HUES48 (cell line): ENCODE measurements around the gene TXLNB.

Experiments
- H3K27ac ChIP-seq: one replicate; pipeline ENCODE4 v1.7.0; 2013; ENCODE audit warnings: low read depth, low read length, inconsistent platforms
- H3K27me3 ChIP-seq: 2 replicates; pipeline ENCODE4 v1.6.1; 2013; ENCODE audit warnings: mild to moderate bottlenecking, low read length; ENCODE audit not compliant: control insufficient read depth, insufficient read depth
- H3K36me3 ChIP-seq: 2 replicates; pipeline ENCODE4 v1.6.1; 2013; ENCODE audit warnings: low read length; ENCODE audit not compliant: control insufficient read depth, insufficient read depth
- H3K4me1 ChIP-seq: 2 replicates; pipeline ENCODE4 v1.6.1; 2013; ENCODE audit warnings: mild to moderate bottlenecking, low read length; ENCODE audit not compliant: control insufficient read depth, insufficient read depth
- H3K4me3 ChIP-seq: 2 replicates; pipeline ENCODE4 v1.5.1; 2013; ENCODE audit warnings: mild to moderate bottlenecking, low read depth, low read length
- H3K9ac ChIP-seq: 2 replicates; pipeline ENCODE4 v1.6.1; 2013; ENCODE audit warnings: mild to moderate bottlenecking, low read depth, low read length, moderate library complexity
- H3K9me3 ChIP-seq: 2 replicates; pipeline ENCODE4 v1.6.1; 2013; ENCODE audit warnings: low read length; ENCODE audit not compliant: control insufficient read depth, insufficient read depth

Gene TXLNB

DNA sequence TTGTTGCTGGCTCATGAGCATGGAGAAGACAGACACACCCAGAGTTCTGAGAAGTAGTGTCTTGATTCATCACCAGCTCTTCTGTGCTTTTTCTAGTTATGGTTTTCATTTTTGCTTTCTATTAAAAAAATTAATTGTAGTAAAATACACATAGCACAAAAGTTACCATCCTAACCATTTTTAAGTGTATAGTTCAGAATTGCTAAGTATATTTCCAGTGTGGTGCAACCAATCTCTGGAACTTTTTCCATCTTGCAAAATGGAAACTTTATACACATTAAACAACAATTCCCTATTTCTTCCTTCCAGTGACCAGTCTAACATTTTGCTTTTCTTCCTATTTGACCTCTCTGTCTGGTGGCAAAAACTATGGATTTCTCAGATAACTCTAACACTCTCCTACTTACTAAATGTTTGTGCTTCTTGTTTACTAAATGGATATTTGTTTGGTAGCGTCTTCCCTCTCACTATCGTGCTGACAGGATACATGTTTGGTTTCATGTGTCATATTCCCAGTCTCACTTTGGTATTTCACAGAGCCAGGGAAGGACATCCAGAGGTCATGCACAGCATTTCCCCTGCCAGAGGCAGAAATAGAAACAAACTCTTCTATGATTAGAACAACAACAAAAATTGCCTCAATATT, 40.6 kb downstream of the TXLNB start:
- Histone ChIP-seq H3K27me3 (no peaks in the 10 kb centered on the region), H3K4me1 (no peaks in the 10 kb centered on the region), H3K36me3 (no peaks in the 10 kb centered on the region), H3K4me3 (no peak overlapping the region), H3K9me3 (no peaks in the 10 kb centered on the region), H3K27ac (no peak overlapping the region), H3K9ac (no peak overlapping the region)

- Histone ChIP-seq H3K4me1 (no peaks in the 10 kb centered on the region), H3K27ac (no peak overlapping the region), H3K4me3 (no peak overlapping the region), H3K36me3 (no peaks in the 10 kb centered on the region), H3K9ac (no peak overlapping the region), H3K9me3 (no peaks in the 10 kb centered on the region), H3K27me3 (no peaks in the 10 kb centered on the region)
These were observed 41.3 kb downstream of the TXLNB start for GRCh38 chr6:139250296-139251044.

- H3K36me3 ChIP-seq: no peaks in the 10 kb centered on the region
- no peaks in the 10 kb centered on the region for H3K4me1 ChIP-seq
- H3K27ac ChIP-seq: no peak overlapping the region
- H3K27me3 ChIP-seq: no peaks in the 10 kb centered on the region
- H3K4me3 ChIP-seq: no peak overlapping the region
- no peaks in the 10 kb centered on the region for H3K9me3 ChIP-seq
- no peak overlapping the region for H3K9ac ChIP-seq
These were observed 42.4 kb downstream of the TXLNB start for GRCh38 chr6:139249395-139249794.

GRCh38 chr6:139248911-139249310, 42.9 kb downstream of the TXLNB start:
- Histone ChIP-seq H3K36me3 (no peaks in the 10 kb centered on the region), H3K27me3 (no peaks in the 10 kb centered on the region), H3K4me1 (no peaks in the 10 kb centered on the region), H3K9me3 (no peaks in the 10 kb centered on the region), H3K27ac (no peak overlapping the region), H3K4me3 (no peak overlapping the region), H3K9ac (no peak overlapping the region)

- Histone ChIP-seq H3K27me3 (no peaks in the 10 kb centered on the region), H3K27ac (no peak overlapping the region), H3K36me3 (no peaks in the 10 kb centered on the region), H3K9me3 (no peaks in the 10 kb centered on the region), H3K4me3 (no peak overlapping the region), H3K4me1 (no peaks in the 10 kb centered on the region), H3K9ac (no peak overlapping the region)
These were observed 44.2 kb downstream of the TXLNB start for GRCh38 chr6:139247618-139248017.

DNA sequence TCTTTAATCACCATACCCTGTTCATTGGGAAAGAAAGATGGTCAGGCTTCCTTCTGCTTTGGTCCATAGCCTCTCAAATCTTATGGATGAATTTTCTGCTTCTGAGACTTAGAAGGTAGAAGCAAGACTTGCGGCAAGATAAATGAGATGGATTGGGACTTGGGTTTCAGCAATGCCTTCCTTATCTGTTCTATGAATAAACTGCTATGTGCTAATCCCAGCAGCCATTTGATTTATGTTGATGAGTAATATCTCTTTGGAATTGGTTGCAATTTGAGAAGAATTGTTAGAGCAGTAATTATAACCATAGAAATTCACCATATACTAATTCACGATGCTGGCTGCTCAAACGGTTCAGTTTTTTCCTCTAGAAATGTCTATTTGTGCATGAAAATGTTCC, 48.3 kb downstream of the TXLNB start:
- no peak overlapping the region for H3K9ac ChIP-seq

GRCh38 chr6:139242457-139243240, 49.1 kb downstream of the TXLNB start:
- Histone ChIP-seq H3K4me1 (no peaks in the 10 kb centered on the region), H3K4me3 (no peak overlapping the region), H3K27ac (no peak overlapping the region), H3K9ac (no peak overlapping the region), H3K9me3 (no peaks in the 10 kb centered on the region), H3K36me3 (no peaks in the 10 kb centered on the region), H3K27me3 (no peaks in the 10 kb centered on the region)

More for the DNA sequence above, 48.3 kb downstream of the TXLNB start:
- H3K4me1 ChIP-seq: no peaks in the 10 kb centered on the region
- H3K36me3 ChIP-seq: no peaks in the 10 kb centered on the region
- H3K9me3 ChIP-seq: no peaks in the 10 kb centered on the region
- no peak overlapping the region for H3K4me3 ChIP-seq
- H3K27ac ChIP-seq: no peak overlapping the region
- no peaks in the 10 kb centered on the region for H3K27me3 ChIP-seq

GRCh38 chr6:139240161-139241010, 51.4 kb downstream of the TXLNB start:
- H3K9ac ChIP-seq: no peak overlapping the region
- H3K4me3 ChIP-seq: no peak overlapping the region
- H3K27ac ChIP-seq: no peak overlapping the region
- no peaks in the 10 kb centered on the region for H3K36me3 ChIP-seq
- H3K9me3 ChIP-seq: no peaks in the 10 kb centered on the region
- no peaks in the 10 kb centered on the region for H3K27me3 ChIP-seq
- no peaks in the 10 kb centered on the region for H3K4me1 ChIP-seq

- H3K9ac ChIP-seq: no peak overlapping the region
- no peaks in the 10 kb centered on the region for H3K27me3 ChIP-seq
- H3K9me3 ChIP-seq: peaks cover 12% of the 10 kb centered on the region
- no peaks in the 10 kb centered on the region for H3K4me1 ChIP-seq
- H3K4me3 ChIP-seq: no peak overlapping the region
- no peaks in the 10 kb centered on the region for H3K36me3 ChIP-seq
- no peak overlapping the region for H3K27ac ChIP-seq
These were observed 52.7 kb downstream of the TXLNB start for GRCh38 chr6:139239064-139239463.

GRCh38 chr6:139236105-139236504, 55.7 kb downstream of the TXLNB start:
- Histone ChIP-seq H3K4me3 (no peak overlapping the region), H3K9ac (no peak overlapping the region), H3K27me3 (no peaks in the 10 kb centered on the region), H3K27ac (no peak overlapping the region), H3K9me3 (peaks cover 17% of the 10 kb centered on the region), H3K36me3 (no peaks in the 10 kb centered on the region), H3K4me1 (no peaks in the 10 kb centered on the region)
